Breast epithelium (tissue), 3 donors: ENCODE data around the gene SVEP1.

Source experiments
- CTCF ChIP-seq, 3 donors: fragments of 450-650 bp; IDR thresholded peaks; one replicate each; pipeline ENCODE4 v1.5.1; 2016 to 2017; ENCODE audit warnings: antibody characterized with exemption in 3 of 3, mild to moderate bottlenecking in 3 of 3, moderate library complexity in 3 of 3
- POLR2A ChIP-seq: fragments of 450-650 bp; IDR thresholded peaks from one replicate; pipeline ENCODE4 v1.6.1; 2016; ENCODE audit warnings: antibody characterized with exemption, mild to moderate bottlenecking, moderate library complexity
- POLR2AphosphoS5 ChIP-seq, 3 donors: sonication (generic); formaldehyde crosslinking; IDR thresholded peaks; one replicate each; pipeline ENCODE4 v1.6.1; 2017; ENCODE audit warnings: antibody characterized with exemption in 3 of 3

- no peak for TF ChIP-seq POLR2A
- TF ChIP-seq CTCF (IDR thresholded peaks at IDR 0.05): no peak
- no peak for TF ChIP-seq POLR2AphosphoS5 (IDR thresholded peaks at IDR 0.05)
Measured at GRCh38 chr9:110465190-110465589, 114.4 kb downstream of the SVEP1 start.
